Endothelial cell of hepatic sinusoid (primary cell): ENCODE measurements around the gene HES2.
"Not testable (repeated sequence)": the region's sequence is repeated elsewhere in the genome, so short reads cannot be mapped to it uniquely, and the experiment has no call there.

ENCODE experiments used
- in situ Hi-C: cut with HindIII; loops from 2 replicates; pipeline ENCODE4 v1.10.0; 2017; ENCODE audit warnings: low sequenced_read_pairs

HES2 gene

DNA sequence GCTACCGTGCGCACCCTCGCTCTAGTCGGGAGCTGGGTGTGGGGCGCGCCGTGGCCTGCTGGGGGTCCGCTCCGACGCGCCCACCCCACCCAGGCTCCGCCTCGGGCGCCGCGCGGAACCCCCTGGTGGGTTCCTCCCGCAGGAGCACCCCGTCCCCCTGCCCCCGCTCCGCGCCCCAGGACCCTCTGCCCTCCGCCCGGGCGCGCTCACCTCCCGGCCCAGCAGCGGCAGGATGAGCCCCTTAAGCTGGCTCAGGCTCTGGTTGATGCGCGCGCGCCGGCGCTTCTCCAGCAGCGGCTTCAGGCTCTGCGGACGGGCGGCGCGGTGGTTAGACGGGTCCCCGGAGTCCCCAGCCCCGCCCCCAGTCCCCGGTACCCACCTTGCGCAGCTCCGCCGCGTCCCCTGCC lies 319 bp downstream of the HES2 start:
- in situ Hi-C loops: no loop called here

- in situ Hi-C loops: no loop called here
These were observed 887 bp downstream of the HES2 start for GRCh38 chr1:6418668-6419396.

DNA sequence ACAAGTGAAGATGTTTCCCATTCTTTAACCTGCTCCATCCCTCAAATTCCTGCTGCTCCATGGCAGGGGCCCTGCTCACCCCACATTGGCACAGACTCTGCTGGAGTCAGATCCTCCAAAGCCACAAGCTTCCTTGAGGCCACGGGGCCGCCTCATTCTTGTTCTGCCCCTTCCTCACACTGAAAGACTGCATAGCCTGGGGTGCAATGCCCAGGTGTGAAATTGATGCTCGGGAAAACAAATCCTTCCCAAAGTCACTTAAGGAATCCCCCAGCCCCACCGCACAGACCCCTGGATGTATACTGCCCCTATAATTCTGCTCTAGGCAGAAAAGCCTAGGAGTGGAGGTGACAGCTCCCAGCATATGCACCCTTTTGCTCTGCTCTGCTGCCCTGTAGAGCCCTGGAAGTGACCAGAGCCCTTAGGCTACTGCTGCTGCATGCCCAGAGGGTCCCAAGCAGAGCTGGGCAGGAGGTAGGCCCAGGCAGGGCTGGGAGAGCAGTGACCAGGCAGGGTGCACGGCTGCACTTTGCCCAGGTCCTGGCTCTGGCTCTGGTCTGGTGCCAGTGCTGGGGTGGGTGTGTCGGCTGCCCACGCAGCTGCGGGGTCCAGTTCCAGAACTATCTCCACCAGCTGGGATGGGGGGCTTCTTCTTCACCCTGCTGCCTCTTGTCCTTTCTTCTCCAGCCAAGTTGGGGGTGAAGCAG lies 1.6 kb downstream of the HES2 start:
- in situ Hi-C loops: no loop called here

- in situ Hi-C loops: no loop called here
These were observed 2.8 kb downstream of the HES2 start for GRCh38 chr1:6416906-6417305.

DNA sequence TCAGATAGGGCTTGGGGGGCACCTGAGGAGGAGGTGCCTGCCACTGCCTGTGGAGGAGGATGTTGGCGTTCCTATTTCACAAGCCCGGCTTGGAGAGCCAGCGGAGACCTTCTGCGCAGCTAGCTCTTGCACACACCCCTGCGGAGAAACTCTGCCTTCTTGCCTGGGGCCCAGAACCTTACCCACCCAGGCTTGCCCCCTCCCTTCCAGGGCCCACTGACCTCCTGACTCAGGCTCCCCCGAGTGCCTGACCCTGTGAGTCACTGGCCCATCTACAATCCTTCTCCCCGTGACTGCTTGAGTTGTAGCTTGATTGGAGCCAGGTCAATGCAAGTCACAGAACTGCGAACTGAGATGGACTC lies 3.4 kb downstream of the HES2 start:
- in situ Hi-C loops: no loop called here

DNA sequence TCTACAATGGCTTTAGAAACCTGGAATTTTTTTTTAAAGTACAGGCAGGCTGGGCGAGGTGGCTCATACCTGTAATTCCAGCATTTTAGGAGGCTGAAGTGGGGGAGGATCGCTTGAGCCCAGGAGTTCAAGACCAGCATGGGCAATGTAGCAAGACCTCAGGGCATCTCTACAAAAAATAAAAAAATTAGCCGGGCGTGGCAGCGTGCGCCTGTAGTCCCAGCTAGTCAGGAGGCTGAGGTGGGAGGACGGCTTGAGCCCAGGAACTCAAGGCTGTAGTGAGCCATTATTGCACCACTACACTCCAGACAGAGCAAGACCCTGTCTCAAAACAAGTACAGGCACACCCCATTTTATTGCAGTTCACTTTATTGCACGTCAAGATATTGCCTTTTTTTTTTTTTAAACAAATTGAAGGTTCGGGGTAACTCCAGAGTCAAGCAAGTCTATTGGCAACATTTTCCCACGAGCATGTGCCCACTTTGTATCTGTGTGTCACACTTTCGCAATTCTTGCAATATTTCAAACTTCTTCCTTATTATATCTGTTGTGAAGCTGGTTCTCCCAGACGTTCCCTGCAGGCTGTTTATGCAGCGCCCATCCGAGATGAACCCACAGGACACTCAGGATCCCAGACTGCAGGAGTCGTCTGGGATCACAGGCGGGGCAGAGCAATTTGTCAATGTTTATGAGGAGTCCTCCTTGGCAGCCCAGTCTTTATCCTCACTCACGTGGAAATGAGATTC lies 4.7 kb downstream of the HES2 start:
- in situ Hi-C loops: loop anchor here (5.0 kb wide), 1 partner anchor 77 kb away; the partner anchor contains the start of gene PLEKHG5

DNA sequence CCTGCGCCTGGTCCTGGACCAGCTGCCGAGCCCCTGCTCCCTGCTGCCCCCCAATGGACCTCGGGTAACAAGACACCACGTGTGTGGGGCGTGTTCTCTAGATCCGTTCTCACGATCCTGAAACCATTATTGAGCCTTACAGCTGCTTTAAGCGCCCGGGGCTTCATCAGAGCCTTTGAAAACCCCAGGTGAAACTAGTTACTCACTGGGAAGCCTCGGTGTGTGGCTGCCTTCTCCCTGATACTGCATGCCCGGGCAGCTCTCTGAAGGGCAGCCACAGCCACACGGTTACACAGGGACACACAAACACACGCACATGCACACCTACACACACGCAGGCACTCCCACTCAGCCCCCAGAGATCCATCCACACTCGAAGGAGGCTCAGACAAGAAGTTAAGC lies 5.3 kb downstream of the HES2 start:
- in situ Hi-C loops: loop anchor here (5.0 kb wide), 1 partner anchor 78 kb away; the partner anchor contains the start of gene PLEKHG5

GRCh38 chr1:6412896-6413295 lies 6.8 kb downstream of the HES2 start:
- in situ Hi-C loops: loop anchor here (5.0 kb wide), 1 partner anchor 79 kb away; the partner anchor contains the start of gene PLEKHG5

- in situ Hi-C loops: loop anchor here (5.0 kb wide), 1 partner anchor 82 kb away; the partner anchor contains the start of gene PLEKHG5
These were observed 9.3 kb downstream of the HES2 start for GRCh38 chr1:6410248-6410893.

GRCh38 chr1:6409733-6410132 lies 10.0 kb downstream of the HES2 start:
- in situ Hi-C loops: loop anchor here (5.0 kb wide), 1 partner anchor 83 kb away; the partner anchor contains the start of gene PLEKHG5

- in situ Hi-C loops: no loop called here
These were observed 10.7 kb downstream of the HES2 start for GRCh38 chr1:6409053-6409452.

GRCh38 chr1:6408023-6408422 lies 11.7 kb downstream of the HES2 start:
- in situ Hi-C loops: no loop called here

GRCh38 chr1:6401673-6402072 lies 18.0 kb downstream of the HES2 start:
- in situ Hi-C loops: no loop called here

DNA sequence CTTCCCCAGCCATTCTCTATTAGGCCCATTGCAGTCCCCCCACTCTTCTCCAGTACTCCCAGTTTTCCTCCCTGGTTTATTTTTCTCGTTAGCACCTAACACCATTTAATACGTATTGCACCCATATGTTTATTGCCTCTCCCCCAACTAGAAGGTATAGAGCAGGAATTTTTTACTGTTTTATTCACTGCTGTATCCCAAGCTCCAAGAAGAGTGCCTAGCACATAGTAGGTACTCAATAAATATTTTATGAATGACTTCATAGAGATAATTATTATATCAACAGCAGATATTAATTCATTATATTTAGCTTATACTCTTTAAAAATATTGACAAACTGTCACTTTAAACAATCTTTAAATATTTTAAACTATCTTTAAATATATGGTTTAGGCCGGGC lies 20.4 kb downstream of the HES2 start:
- in situ Hi-C loops: no loop called here

DNA sequence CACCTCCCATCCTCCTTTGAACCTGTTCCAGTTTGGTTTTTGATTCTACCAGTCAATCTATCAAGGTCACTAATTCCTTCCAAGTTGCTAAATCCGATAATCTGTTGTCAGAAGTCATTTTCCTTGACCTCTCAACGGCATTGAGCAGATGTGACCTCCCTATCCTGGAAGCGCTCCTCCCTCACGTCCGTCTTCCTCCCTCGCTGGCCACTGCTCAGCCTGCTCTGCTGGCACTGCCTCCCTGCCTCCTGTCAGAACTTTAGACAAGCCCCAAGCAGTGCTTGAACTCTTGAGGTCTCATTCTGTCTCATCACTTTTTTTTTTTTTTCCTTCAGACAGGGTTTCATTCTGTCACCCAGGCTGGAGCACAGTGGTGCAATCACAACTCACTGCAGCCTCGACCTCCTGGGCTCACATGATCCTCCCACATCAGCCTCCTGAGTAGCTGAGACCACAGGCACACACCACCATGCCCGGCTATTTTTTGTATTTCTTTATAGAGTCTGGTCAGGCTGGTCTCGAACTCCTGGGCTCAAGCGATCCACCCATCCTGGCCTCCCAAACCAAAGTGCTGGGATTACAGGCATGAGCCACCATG lies 21.8 kb downstream of the HES2 start:
- in situ Hi-C loops: no loop called here

DNA sequence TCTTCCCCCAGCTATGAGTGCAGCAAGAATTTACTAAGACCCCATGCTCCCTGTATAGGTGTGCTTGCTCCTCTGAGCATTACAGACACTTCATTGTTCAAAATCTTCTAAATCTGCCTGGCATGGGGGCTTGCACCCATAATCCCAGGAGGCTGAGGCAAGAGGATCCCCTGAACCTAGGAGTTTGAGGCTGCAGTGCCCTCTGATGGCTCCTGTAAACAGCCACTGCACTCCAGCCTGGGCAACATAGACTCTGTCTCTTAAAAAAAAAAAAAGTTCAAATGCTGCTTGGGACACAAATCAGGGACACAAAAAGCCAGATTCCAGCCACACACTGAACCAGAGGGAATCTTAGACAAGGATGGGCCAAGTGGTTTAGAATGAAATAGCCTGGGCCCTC lies 22.7 kb downstream of the HES2 start:
- in situ Hi-C loops: no loop called here

- in situ Hi-C loops: not testable (repeated sequence)
These were observed 23.9 kb downstream of the HES2 start for GRCh38 chr1:6395781-6396244.

DNA sequence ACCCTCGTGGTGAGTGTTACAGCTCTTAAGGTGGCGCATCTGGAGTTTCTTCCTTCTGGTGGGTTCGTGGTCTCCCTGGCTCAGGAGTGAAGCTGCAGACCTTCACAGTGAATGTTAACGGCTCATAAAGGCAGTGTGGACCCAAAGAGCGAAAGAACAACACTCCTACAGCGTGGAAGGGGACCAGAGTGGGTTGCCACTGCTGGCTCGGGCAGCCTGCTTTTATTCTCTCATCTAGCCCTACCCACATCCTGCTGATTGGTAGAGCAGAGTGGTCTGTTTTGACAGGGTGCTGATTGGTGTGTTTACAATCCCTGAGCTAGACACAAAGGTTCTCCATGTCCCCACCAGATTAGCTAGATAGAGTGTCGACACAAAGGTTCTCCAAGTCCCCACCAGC lies 24.6 kb downstream of the HES2 start:
- in situ Hi-C loops: not testable (repeated sequence)

DNA sequence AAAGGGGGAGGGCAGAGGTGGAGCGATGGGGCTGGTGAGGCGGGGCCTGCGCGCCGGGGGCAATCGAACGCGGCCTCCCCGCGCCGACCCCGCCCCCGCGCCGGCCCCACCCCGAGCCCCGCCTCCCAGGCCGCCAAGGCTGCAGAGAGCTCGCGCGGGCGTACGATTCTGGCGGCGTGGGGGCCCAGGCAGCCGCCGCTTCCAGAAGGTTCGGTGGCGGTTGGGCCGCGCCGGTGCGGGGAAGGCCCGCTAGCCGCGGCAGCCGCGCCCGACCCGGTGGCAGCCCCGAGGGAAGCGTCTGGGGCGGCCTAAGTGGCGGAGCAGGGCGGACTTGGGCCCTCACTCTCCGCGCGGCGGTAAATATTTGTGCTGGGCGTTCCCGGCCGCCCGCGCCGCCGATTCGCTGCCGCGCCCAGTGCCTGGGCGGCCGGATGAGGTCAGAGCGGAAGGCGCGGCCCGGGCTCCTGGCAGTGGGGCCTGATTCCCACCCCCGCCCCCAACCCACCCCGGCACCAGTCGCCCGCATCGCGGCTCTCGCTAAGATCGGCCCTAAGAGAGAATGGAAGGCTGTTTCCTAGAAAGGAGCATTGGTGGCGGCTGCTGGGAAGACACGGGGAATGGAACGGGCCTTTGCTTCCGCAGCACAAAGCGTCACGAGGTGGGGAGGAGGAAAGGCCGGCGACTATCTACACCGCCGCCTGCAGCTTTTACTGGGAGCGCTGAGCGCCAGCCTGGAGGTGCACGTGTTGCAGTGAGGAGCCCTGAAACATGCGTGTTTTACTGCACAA lies 26.1 kb downstream of the HES2 start, which contains the start of gene ACOT7:
Gene ACOT7 (minus strand): TSS at position 368 of the 788 bp plus-strand sequence. CDS start 368 bp downstream, outside the sequence.
- in situ Hi-C loops: no loop called here
